ENCODE data around the gene KIF5A. TPM values are rescaled to one million over a fixed set of nuclear protein-coding genes. Genes with fewer than 3 reads are reported as not detected.

The KIF5A gene
- total RNA-seq, 2 experiments from 2014 or later, result 1.2 to 1.3 TPM

- Mint-ChIP-seq H3K36me3 (ENCODE audit: low read depth) (peaks cover 9% of the 10 kb centered on the region), H3K4me3 (peak within 1 kb of the TSS; percentile 95), H3K27me3 (peaks cover 4% of the 10 kb centered on the region), H3K27ac (peak within 1 kb of the TSS; percentile 94), H3K9me3 (no peaks in the 10 kb centered on the region), H3K4me1 (ENCODE audit: low read depth) (peaks cover 45% of the 10 kb centered on the region)
- intact Hi-C loops (cut with micrococcal nuclease), result no loop called here
- DNase-seq (peak; percentile 98), ATAC-seq (peak; percentile 96)
- CTCF ChIA-PET, result interaction anchor here (1.1 to 2.0 kb wide), 7 partner anchors 11 to 236 kb away, joined by 3 to 9 read pairs (median 4); partner anchors contain the start of genes OS9 and TSFM
- POLR2A ChIA-PET, result interaction anchor here (0.5 to 2.0 kb wide), 8 partner anchors 11 to 233 kb away, joined by 3 to 11 read pairs (median 4); partner anchors contain the start of genes DDIT3 and OS9
- TF ChIP-seq CTCF (IDR thresholded peaks at IDR 0.05), result no peak
These were observed 3.2 kb upstream of the KIF5A start, which contains the start of gene DCTN2 for GRCh38 chr12:57546438-57547287. Gene DCTN2 (minus strand): TSS chr12:57547192. CDS start chr12:57547063, 129 bp downstream.

DNA sequence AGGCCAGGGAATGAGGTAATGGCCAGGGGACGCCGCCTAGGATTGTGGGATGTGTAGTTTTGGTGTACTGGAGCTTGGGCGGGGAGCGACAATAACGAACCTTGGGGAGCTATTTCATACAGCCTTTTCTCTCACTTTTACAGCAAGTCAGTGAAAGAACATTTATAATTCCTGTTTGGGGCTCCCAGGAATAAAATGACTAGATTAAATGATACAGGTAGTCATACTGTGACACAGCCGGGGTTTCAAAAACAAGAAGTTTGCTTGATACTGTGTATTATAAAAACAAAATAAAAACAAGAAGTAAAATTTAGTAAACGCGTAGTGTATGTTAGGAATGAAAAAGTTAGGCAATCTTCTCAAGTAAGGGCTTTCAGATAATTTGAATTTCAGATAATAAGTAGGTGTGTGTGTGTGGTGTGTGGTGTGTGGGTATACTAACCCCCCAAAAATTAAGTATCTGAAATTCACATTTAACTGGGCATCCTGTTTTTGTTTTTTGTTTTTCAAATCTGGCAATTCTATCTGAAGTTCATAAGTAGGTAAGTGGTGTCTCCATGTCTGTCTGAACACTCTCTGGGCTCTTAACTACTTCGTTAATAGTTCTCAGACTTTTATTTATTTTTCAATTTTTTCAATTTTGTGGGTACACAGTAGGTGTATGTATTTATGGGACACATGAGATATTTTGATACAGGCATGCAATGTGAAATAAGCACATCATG, 2.4 kb upstream of the KIF5A start:
- no peak for ATAC-seq
- TF ChIP-seq CTCF (IDR thresholded peaks at IDR 0.05), result no peak
- Mint-ChIP-seq H3K36me3 (ENCODE audit: low read depth) (peaks cover 9% of the 10 kb centered on the region), H3K27me3 (peaks cover 4% of the 10 kb centered on the region), H3K9me3 (no peaks in the 10 kb centered on the region), H3K27ac (peak overlapping the region; percentile 94), H3K4me1 (ENCODE audit: low read depth) (peaks cover 45% of the 10 kb centered on the region), H3K4me3 (peak overlapping the region; percentile 95)
- CTCF ChIA-PET, result interaction anchor here (1.1 to 2.0 kb wide), 6 partner anchors 10 to 235 kb away, joined by 3 to 6 read pairs (median 4); partner anchors contain the start of genes OS9 and TSFM
- no peak for DNase-seq
- POLR2A ChIA-PET, result interaction anchor here (0.6 to 2.0 kb wide), 5 partner anchors 21 to 147 kb away, joined by 3 to 9 read pairs (median 4); partner anchors contain the start of genes DDIT3 and OS9
- intact Hi-C loops (cut with micrococcal nuclease), result no loop called here

DNA sequence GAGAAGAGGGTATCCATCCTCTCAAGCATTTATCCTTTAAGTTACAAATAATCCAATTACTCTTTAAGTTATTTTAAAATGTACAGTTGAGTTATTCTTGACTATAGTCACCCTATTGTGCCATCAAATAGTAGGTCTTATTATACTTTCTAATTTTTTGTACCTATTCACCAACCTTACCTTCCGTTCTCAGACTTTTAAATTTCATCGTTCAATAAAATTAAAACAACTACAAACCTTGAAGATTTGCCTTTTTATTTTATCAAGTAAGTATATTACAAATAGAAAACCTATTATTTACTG, 1.9 kb upstream of the KIF5A start:
- Mint-ChIP-seq H3K4me3 (no peak overlapping the region), H3K36me3 (ENCODE audit: low read depth) (peaks cover 9% of the 10 kb centered on the region), H3K27me3 (peaks cover 4% of the 10 kb centered on the region), H3K9me3 (no peaks in the 10 kb centered on the region), H3K4me1 (ENCODE audit: low read depth) (peaks cover 45% of the 10 kb centered on the region), H3K27ac (no peak overlapping the region)
- ATAC-seq (no peak), DNase-seq (no peak)
- intact Hi-C loops (cut with micrococcal nuclease), result no loop called here
- ChIA-PET CTCF (no interaction called here), POLR2A (no interaction called here)
- no peak for TF ChIP-seq CTCF (IDR thresholded peaks at IDR 0.05)

DNA sequence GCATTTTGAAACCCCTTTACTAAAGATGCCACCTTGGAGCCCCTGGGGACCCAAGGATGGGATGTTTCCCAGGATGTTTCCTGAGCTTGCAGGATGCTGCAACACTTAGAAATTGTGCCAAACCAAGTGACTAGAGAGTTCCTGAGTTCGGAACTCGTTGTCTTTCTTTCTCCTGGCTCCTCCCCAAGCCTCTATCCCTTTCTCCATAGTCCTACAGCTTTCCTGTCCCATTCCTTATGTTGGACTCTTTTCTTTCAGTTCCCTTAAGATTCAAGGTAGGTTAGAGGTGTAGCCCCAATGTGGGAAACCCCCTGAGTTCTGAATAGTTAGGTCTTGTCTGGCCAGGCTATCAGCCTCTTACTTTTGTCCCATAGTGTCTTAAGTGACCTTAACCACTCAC, 1.4 kb upstream of the KIF5A start:
- H3K36me3 Mint-ChIP-seq (ENCODE audit: low read depth), result peaks cover 9% of the 10 kb centered on the region
- ChIA-PET CTCF (no interaction called here), POLR2A (no interaction called here)
- H3K27ac Mint-ChIP-seq, result no peak overlapping the region
- peaks cover 43% of the 10 kb centered on the region for H3K4me1 Mint-ChIP-seq (ENCODE audit: low read depth)
- H3K4me3 Mint-ChIP-seq, result no peak overlapping the region
- intact Hi-C loops (cut with micrococcal nuclease), result no loop called here
- no peaks in the 10 kb centered on the region for H3K9me3 Mint-ChIP-seq
- peaks cover 4% of the 10 kb centered on the region for H3K27me3 Mint-ChIP-seq
- TF ChIP-seq CTCF (IDR thresholded peaks at IDR 0.05), result no peak
- no peak for DNase-seq
- no peak for ATAC-seq

Measured in activated CD8-positive, alpha-beta T cell treated with anti-CD3 and anti-CD28 coated beads for 36 hours (primary cell).